ENCODE measurements around the gene PRAMEF10. TPM values are rescaled to one million over a fixed set of nuclear protein-coding genes. Genes with fewer than 3 reads are reported as not detected.
"Not testable (repeated sequence)": the region's sequence is repeated elsewhere in the genome, so short reads cannot be mapped to it uniquely, and the experiment has no call there.

Gene PRAMEF10
- total RNA-seq, 4 donors from 2014 or later: not detected

DNA sequence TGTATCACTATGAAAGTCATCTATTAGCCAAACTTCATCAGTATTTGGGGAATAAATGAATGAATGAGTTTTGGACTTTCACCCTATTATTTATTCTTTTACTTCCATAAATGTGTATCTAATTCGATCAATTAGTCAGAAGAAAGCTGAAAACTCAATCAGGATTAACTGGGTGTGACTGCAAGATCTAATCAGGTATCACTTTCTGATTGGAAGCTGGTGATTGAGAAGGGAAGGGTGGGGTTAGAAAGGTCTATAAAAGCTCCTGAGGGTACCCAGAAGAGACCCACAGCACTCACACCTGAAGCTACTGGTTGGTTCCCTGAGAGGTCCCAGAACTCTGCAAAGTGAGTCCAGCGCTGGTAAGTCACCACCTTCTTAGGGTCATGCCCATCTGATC lies 41.3 kb downstream of the PRAMEF10 start, which contains the start of gene PRAMEF2:
TSS of gene PRAMEF2 (plus strand) at position 301 of the 400 bp plus-strand sequence. CDS start 1,924 bp downstream, outside the sequence.
- H3K36me3 ChIP-seq; H3K4me3 ChIP-seq; H3K27me3 ChIP-seq; DNase-seq; intact Hi-C loops (cut with DNase I; ENCODE audit: low total_unique reads); H3K9me3 ChIP-seq; in situ Hi-C loops (cut with MboI; ENCODE audit: low pct_ligation_motif_present in 1 of 4, low pct_unique_long_range_greater_than_20kb in 1 of 4, low sequenced_read_pairs in 3 of 4); H3K4me1 ChIP-seq; H3K27ac ChIP-seq: not testable (repeated sequence)
- WGBS, 2 donors (ENCODE audit: low coverage in 1 of 2): 66% methylated on average over 2 of the region's 2 CpGs; no CpG with 5 or more reads in 1 of the 2 donors

GRCh38 chr1:12851779-12852178 lies 46.3 kb downstream of the PRAMEF10 start:
- H3K4me1 ChIP-seq: no peaks in the 10 kb centered on the region
- DNase-seq: no peak
- H3K9me3 ChIP-seq: no peaks in the 10 kb centered on the region
- TF ChIP-seq POLR2AphosphoS5 (IDR thresholded peaks at IDR 0.05): no peak
- TF ChIP-seq EP300 (IDR thresholded peaks at IDR 0.05; ENCODE audit: low read depth): no peak
- TF ChIP-seq CTCF (IDR thresholded peaks at IDR 0.05): no peak
- no peak for TF ChIP-seq POLR2A (IDR thresholded peaks at IDR 0.05)
- 63% methylated on average over 4 of the region's 4 CpGs; no CpG with 5 or more reads in 1 of the 2 donors for WGBS, 2 donors (ENCODE audit: low coverage in 1 of 2)
- H3K4me3 ChIP-seq: no peak overlapping the region
- no peak overlapping the region for H3K27ac ChIP-seq
- H3K27me3 ChIP-seq: no peaks in the 10 kb centered on the region
- no peaks in the 10 kb centered on the region for H3K36me3 ChIP-seq
- in situ Hi-C loops (cut with MboI; ENCODE audit: low pct_ligation_motif_present in 1 of 4, low pct_unique_long_range_greater_than_20kb in 1 of 4, low sequenced_read_pairs in 3 of 4) (no loop called here), intact Hi-C loops (cut with DNase I; ENCODE audit: low total_unique reads) (no loop called here)

GRCh38 chr1:12848620-12849019 lies 49.5 kb downstream of the PRAMEF10 start, which contains the start of gene HNRNPCL1:
Gene HNRNPCL1, minus strand, starts transcription at chr1:12848720. Its CDS starts 431 bp downstream, at chr1:12848289.
- WGBS, 2 donors (ENCODE audit: low coverage in 1 of 2): 86% methylated on average over 7 of the region's 7 CpGs; no CpG with 5 or more reads in 1 of the 2 donors
- H3K4me3 ChIP-seq; H3K4me1 ChIP-seq; H3K27me3 ChIP-seq; intact Hi-C loops (cut with DNase I; ENCODE audit: low total_unique reads); DNase-seq; H3K36me3 ChIP-seq; in situ Hi-C loops (cut with MboI; ENCODE audit: low pct_ligation_motif_present in 1 of 4, low pct_unique_long_range_greater_than_20kb in 1 of 4, low sequenced_read_pairs in 3 of 4); H3K9me3 ChIP-seq; H3K27ac ChIP-seq: not testable (repeated sequence)

Small RNAs within 50 kb of the gene (small RNA-seq; reads per million reads assigned to genes)
- gene RNU6-1072P: 0 reads per million in 4 donors

Other genes starting within 250 kb of the PRAMEF10 start
- not detected for gene AADACL3, start 182.2 kb downstream of the PRAMEF10 start, total RNA-seq
- not detected for gene CFAP107, start 152.1 kb downstream of the PRAMEF10 start, total RNA-seq
- not detected for gene PRAMEF12, start 124.5 kb downstream of the PRAMEF10 start, total RNA-seq
- gene PRAMEF1, start 106.9 kb downstream of the PRAMEF10 start, total RNA-seq: not detected
- not detected for gene PRAMEF11, start 66.9 kb downstream of the PRAMEF10 start, total RNA-seq
- gene HNRNPCL1, start 49.5 kb downstream of the PRAMEF10 start, total RNA-seq: not detected
- gene PRAMEF2, start 41.2 kb downstream of the PRAMEF10 start, total RNA-seq: not detected
- not detected for gene PRAMEF4, start 12.1 kb downstream of the PRAMEF10 start, total RNA-seq
- not detected for gene PRAMEF7, start 18.3 kb upstream of the PRAMEF10 start, total RNA-seq
- gene PRAMEF6, start 49.3 kb upstream of the PRAMEF10 start, total RNA-seq: not detected
- gene PRAMEF27, start 158.3 kb upstream of the PRAMEF10 start, total RNA-seq: not detected
- not detected for gene HNRNPCL3, start 162.5 kb upstream of the PRAMEF10 start, total RNA-seq
- not detected for gene PRAMEF25, start 172.5 kb upstream of the PRAMEF10 start, total RNA-seq
- not detected for gene HNRNPCL2, start 218.6 kb upstream of the PRAMEF10 start, total RNA-seq